CD14-positive monocyte (primary cell): ENCODE results near the gene FOXO1. TPM values are rescaled to one million over a fixed set of nuclear protein-coding genes. Genes with fewer than 3 reads are reported as not detected.

ENCODE experiments used
- DNase-seq, 3 donors: peaks; one replicate each; pipeline ENCODE4 v3.0.0-alpha.2; 2011 to 2022
- H2AFZ ChIP-seq: 2 replicates; pipeline ENCODE4 v1.6.0; 2012; ENCODE audit warnings: mild to moderate bottlenecking, low read depth, low read length, inconsistent platforms; ENCODE audit not compliant: insufficient read depth, poor library complexity, severe bottlenecking
- H3K27ac ChIP-seq, 2 donors: 1 replicate in 1 of 2; 2 replicates in 1 of 2; pipeline ENCODE4 v1.5.1; 2012 to 2013; ENCODE audit warnings: low read length in 2 of 2, control low read depth in 1 of 2, inconsistent platforms in 1 of 2, low read depth in 1 of 2, mild to moderate bottlenecking in 1 of 2
- H3K27me3 ChIP-seq, 2 donors: one replicate each; pipeline versions ENCODE4 v1.6.0 to v1.6.1; 2011 to 2013; ENCODE audit warnings: low read length in 2 of 2; ENCODE audit not compliant: control insufficient read depth in 2 of 2, insufficient read depth in 2 of 2
- H3K36me3 ChIP-seq, 2 donors: replicated peaks in 1 of 2; 1 replicate in 1 of 2; 2 replicates in 1 of 2; pipeline versions ENCODE4 v1.5.1 to v1.6.1; 2012 to 2013; ENCODE audit warnings: low read length in 2 of 2, control low read depth in 1 of 2, inconsistent platforms in 1 of 2, mild to moderate bottlenecking in 1 of 2; ENCODE audit not compliant: insufficient read depth in 2 of 2, control insufficient read depth in 1 of 2
- H3K4me1 ChIP-seq, 2 donors: 1 replicate in 1 of 2; 2 replicates in 1 of 2; pipeline versions ENCODE4 v1.5.1 to v1.6.1; 2012 to 2013; ENCODE audit warnings: low read length in 2 of 2, control low read depth in 1 of 2, inconsistent platforms in 1 of 2, mild to moderate bottlenecking in 1 of 2, moderate library complexity in 1 of 2; ENCODE audit not compliant: insufficient read depth in 2 of 2, control insufficient read depth in 1 of 2
- H3K4me2 ChIP-seq: replicated peaks from 2 replicates; pipeline ENCODE3; 2012; ENCODE audit warnings: low read length, moderate library complexity, mild to moderate bottlenecking; ENCODE audit not compliant: poor library complexity, severe bottlenecking; ENCODE audit errors: extremely low read depth
- H3K4me3 ChIP-seq, 3 experiments: fragments of 200-600 bp in 1 of 3; sonication (generic) in 1 of 3; replicated peaks in 1 of 3; 1 replicate in 2 of 3; 2 replicates in 1 of 3; pipeline ENCODE4 v1.5.1; 2011 to 2013; ENCODE audit warnings: low read length in 3 of 3, mild to moderate bottlenecking in 3 of 3, control low read depth in 2 of 3, low read depth in 2 of 3, inconsistent platforms in 1 of 3, moderate library complexity in 1 of 3
- H3K79me2 ChIP-seq: 2 replicates; pipeline ENCODE4 v1.6.0; 2012; ENCODE audit warnings: mild to moderate bottlenecking, control low read depth, inconsistent platforms, low read length, moderate library complexity; ENCODE audit not compliant: insufficient read depth
- H3K9ac ChIP-seq: 2 replicates; pipeline ENCODE4 v1.6.0; 2017; ENCODE audit warnings: low read length, mild to moderate bottlenecking; ENCODE audit not compliant: insufficient read depth, poor library complexity, severe bottlenecking
- H3K9me3 ChIP-seq, 2 donors: replicated peaks in 1 of 2; 1 replicate in 1 of 2; 2 replicates in 1 of 2; pipeline versions ENCODE4 v1.5.1 to v1.6.1; 2012 to 2013; ENCODE audit warnings: low read length in 2 of 2, control low read depth in 1 of 2; ENCODE audit not compliant: control insufficient read depth in 1 of 2, insufficient read depth in 1 of 2
- H4K20me1 ChIP-seq: 2 replicates; pipeline ENCODE4 v1.6.0; 2012; ENCODE audit warnings: mild to moderate bottlenecking, low read length, control low read depth, moderate library complexity; ENCODE audit not compliant: insufficient read depth
- H3K27ac Mint-ChIP-seq, 7 donors: one replicate each; pipeline ENCODE4 v1.8.0; 2020; ENCODE audit warnings: mild to moderate bottlenecking in 7 of 7, mixed read lengths in 7 of 7, moderate library complexity in 6 of 7, inconsistent platforms in 2 of 7
- H3K27me3 Mint-ChIP-seq, 3 donors: one replicate each; pipeline ENCODE4 v1.8.0; 2021 to 2022; ENCODE audit warnings: low read depth in 3 of 3, mild to moderate bottlenecking in 3 of 3, mixed read lengths in 3 of 3, moderate library complexity in 3 of 3, inconsistent platforms in 1 of 3
- H3K36me3 Mint-ChIP-seq, 2 donors: one replicate each; pipeline ENCODE4 v1.8.0; 2020; ENCODE audit warnings: mixed read lengths in 2 of 2, inconsistent platforms in 1 of 2, mild to moderate bottlenecking in 1 of 2
- H3K4me1 Mint-ChIP-seq: one replicate; pipeline ENCODE4 v1.8.0; 2020; ENCODE audit warnings: mild to moderate bottlenecking, mixed read lengths
- H3K4me3 Mint-ChIP-seq, 2 donors: one replicate each; pipeline ENCODE4 v1.8.0; 2020; ENCODE audit warnings: mild to moderate bottlenecking in 2 of 2, mixed read lengths in 2 of 2, moderate library complexity in 1 of 2
- H3K9me3 Mint-ChIP-seq, 7 donors: one replicate each; pipeline ENCODE4 v1.8.0; 2020 to 2022; ENCODE audit warnings: mixed read lengths in 7 of 7, mild to moderate bottlenecking in 6 of 7, moderate library complexity in 6 of 7, inconsistent platforms in 2 of 7
- WGBS: methylation state at CpG from one replicate; pipeline ENCODE4 v1.1.5; 2013; ENCODE audit warnings: missing lambda C conversion rate; ENCODE audit not compliant: insufficient coverage; 5-methylcytosine and 5-hydroxymethylcytosine counted together
- intact Hi-C, 2 donors: fragments of 100-400 bp; cut with micrococcal nuclease; formaldehyde crosslinking; loops; one replicate each; pipeline versions ENCODE4 v1.15.0 to v1.15.1; 2023
- polyA plus RNA-seq, 3 donors: library from polyadenylated mRNA; depleted of rRNA in 1 of 3; unstranded in 2 of 3; stranded (reverse) in 1 of 3; fragments of 300-500 nt in 2 of 3; fragments of >200 nt in 1 of 3; fragmentation: Illumina TruSeq in 2 of 3; gene quantifications; 1 replicate in 2 of 3; 2 replicates in 1 of 3; pipeline ENCODE4 v1.2.3, GENCODE V29; 2012 to 2021
- TF ChIP-seq, protein P1 (sequence below): fragments of 200-600 bp; IDR thresholded peaks from one replicate; pipeline ENCODE4 v1.8.0; 2022; ENCODE audit warnings: antibody characterized with exemption, mild to moderate bottlenecking

FOXO1 gene
- polyA plus RNA-seq, 3 donors = 3.1 to 11.3 (median 8.0) TPM

DNA sequence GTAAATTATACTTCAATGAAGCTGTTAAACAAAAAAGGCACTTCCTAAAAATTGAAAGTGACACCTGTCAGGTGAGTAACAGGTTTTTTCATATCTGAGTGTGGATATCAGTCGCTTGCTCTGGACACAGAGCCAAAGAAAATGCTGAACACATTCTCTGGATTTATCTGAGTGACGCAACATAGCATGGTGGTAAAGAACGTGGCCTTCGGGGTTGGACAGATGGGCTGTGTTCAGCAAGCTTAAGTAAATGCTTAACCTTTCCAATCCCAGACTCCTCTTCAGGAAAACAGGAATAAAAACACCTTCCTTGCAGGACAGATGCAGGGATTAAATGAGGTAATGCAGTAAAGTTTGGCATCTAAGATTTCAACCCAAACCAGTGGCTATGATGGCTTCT, 132.0 kb downstream of the FOXO1 start:
- Mint-ChIP-seq H3K9me3 (peaks cover 0 to 4% (median 0%) of the 10 kb centered on the region in 7 donors), H3K4me1 (peaks cover 9% of the 10 kb centered on the region), H3K4me3 (no peak overlapping the region), H3K36me3 (no peaks in the 10 kb centered on the region), H3K27ac (no peak overlapping the region), H3K27me3 (peaks cover 0 to 1% (median 0%) of the 10 kb centered on the region in 3 donors)
- Histone ChIP-seq H3K27ac (no peak overlapping the region), H3K4me2 (no peak overlapping the region), H3K4me1 (peaks cover 9 to 12% of the 10 kb centered on the region in 2 donors), H4K20me1 (no peaks in the 10 kb centered on the region), H2AFZ (no peak overlapping the region), H3K36me3 (no peaks in the 10 kb centered on the region), H3K27me3 (no peaks in the 10 kb centered on the region), H3K79me2 (no peaks in the 10 kb centered on the region), H3K9me3 (no peaks in the 10 kb centered on the region), H3K9ac (no peak overlapping the region), H3K4me3 (no peak overlapping the region)
- TF ChIP-seq, protein P1, sequence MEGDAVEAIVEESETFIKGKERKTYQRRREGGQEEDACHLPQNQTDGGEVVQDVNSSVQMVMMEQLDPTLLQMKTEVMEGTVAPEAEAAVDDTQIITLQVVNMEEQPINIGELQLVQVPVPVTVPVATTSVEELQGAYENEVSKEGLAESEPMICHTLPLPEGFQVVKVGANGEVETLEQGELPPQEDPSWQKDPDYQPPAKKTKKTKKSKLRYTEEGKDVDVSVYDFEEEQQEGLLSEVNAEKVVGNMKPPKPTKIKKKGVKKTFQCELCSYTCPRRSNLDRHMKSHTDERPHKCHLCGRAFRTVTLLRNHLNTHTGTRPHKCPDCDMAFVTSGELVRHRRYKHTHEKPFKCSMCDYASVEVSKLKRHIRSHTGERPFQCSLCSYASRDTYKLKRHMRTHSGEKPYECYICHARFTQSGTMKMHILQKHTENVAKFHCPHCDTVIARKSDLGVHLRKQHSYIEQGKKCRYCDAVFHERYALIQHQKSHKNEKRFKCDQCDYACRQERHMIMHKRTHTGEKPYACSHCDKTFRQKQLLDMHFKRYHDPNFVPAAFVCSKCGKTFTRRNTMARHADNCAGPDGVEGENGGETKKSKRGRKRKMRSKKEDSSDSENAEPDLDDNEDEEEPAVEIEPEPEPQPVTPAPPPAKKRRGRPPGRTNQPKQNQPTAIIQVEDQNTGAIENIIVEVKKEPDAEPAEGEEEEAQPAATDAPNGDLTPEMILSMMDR = no peak
- 80% methylated on average over 4 of the region's 4 CpGs for WGBS
- DNase-seq = no peak
- intact Hi-C loops = no loop called here

DNA sequence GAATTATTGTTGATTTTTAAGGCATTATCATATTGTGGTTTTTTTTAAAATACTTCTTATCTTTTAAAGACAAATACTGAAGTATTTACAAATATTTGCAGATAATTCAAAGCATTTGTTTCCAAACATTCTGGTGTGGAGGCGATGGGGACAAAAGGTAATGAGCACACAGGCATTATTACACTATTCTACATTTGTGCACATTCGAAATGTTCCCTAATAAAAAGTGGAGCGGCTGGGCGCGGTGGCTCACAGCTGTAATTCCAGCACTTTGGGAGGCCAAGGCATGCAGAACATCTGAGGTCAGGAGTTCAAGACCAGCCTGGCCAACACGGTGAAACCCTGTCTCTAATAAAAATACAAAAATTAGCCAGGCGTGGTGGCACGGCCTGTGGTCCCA, 133.4 kb downstream of the FOXO1 start:
- TF ChIP-seq, protein P1 = no peak
- Histone ChIP-seq H2AFZ (no peak overlapping the region), H3K36me3 (no peaks in the 10 kb centered on the region), H3K79me2 (no peaks in the 10 kb centered on the region), H3K4me3 (no peak overlapping the region), H4K20me1 (no peaks in the 10 kb centered on the region), H3K9ac (no peak overlapping the region), H3K9me3 (peaks cover 0 to 1% of the 10 kb centered on the region in 2 donors), H3K4me2 (no peak overlapping the region), H3K27ac (no peak overlapping the region), H3K27me3 (no peaks in the 10 kb centered on the region), H3K4me1 (peaks cover 0 to 5% of the 10 kb centered on the region in 2 donors)
- 96% methylated on average over 4 of the region's 8 CpGs for WGBS
- intact Hi-C loops = no loop called here
- no peak for DNase-seq
- Mint-ChIP-seq H3K36me3 (no peaks in the 10 kb centered on the region), H3K4me1 (peaks cover 6% of the 10 kb centered on the region), H3K4me3 (no peak overlapping the region), H3K27me3 (peaks cover 0 to 1% (median 0%) of the 10 kb centered on the region in 3 donors), H3K27ac (no peak overlapping the region), H3K9me3 (peaks cover 0 to 7% (median 0%) of the 10 kb centered on the region in 7 donors)
